K562 (cell line): ENCODE results near the gene KLHDC7A. TPM values are rescaled to one million over a fixed set of nuclear protein-coding genes. Genes with fewer than 3 reads are reported as not detected.

Experiments used
- BCOR ChIP-seq: fragments of 450-650 bp; IDR thresholded peaks from 2 replicates; pipeline ENCODE4 v1.6.1; 2016
- CREB1 ChIP-seq, 2 experiments: sonication (generic) in 1 of 2; formaldehyde crosslinking in 1 of 2; IDR thresholded peaks; 2 replicates each; pipeline versions ENCODE4 v1.6.1 to v1.8.0; 2012 to 2022; ENCODE audit warnings: inconsistent platforms in 1 of 2, mild to moderate bottlenecking in 1 of 2, missing genetic modification reagents in 1 of 2, moderate library complexity in 1 of 2
- CXXC5 ChIP-seq: fragments of 250-450 bp; sonication (Bioruptor Pico); IDR thresholded peaks from 2 replicates; pipeline ENCODE4 v1.8.0; 2022; ENCODE audit warnings: inconsistent platforms, mild to moderate bottlenecking, moderate library complexity
- DPF2 ChIP-seq: fragments of 450-650 bp; IDR thresholded peaks from 2 replicates; pipeline ENCODE4 v1.6.1; 2016
- FOXP4 ChIP-seq: sonication (generic); formaldehyde crosslinking; IDR thresholded peaks from 2 replicates; pipeline ENCODE4 v1.8.0; 2022; ENCODE audit warnings: mild to moderate bottlenecking, missing genetic modification reagents, borderline replicate concordance
- FUS ChIP-seq: fragments of 200-400 bp; formaldehyde crosslinking; optimal IDR thresholded peaks from 2 replicates; pipeline ENCODE3; 2017; ENCODE audit warnings: low read depth, low read length
- HBP1 ChIP-seq: fragments of 450-650 bp; formaldehyde crosslinking; IDR thresholded peaks from 2 replicates; pipeline ENCODE4 v1.4.0; 2022; ENCODE audit warnings: missing genetic modification characterization
- HIVEP1 ChIP-seq: fragments of 250-450 bp; sonication (Bioruptor Pico); IDR thresholded peaks from 2 replicates; pipeline ENCODE4 v1.4.0; 2020; ENCODE audit warnings: mild to moderate bottlenecking
- KAT8 ChIP-seq: fragments of 450-650 bp; IDR thresholded peaks from 2 replicates; pipeline ENCODE4 v1.6.1; 2016; ENCODE audit warnings: low read depth, mild to moderate bottlenecking
- MAFF ChIP-seq: IDR thresholded peaks from 2 replicates; pipeline ENCODE4 v1.6.1; 2012; ENCODE audit warnings: low read length, improper control_type of control experiment
- MXI1 ChIP-seq: IDR thresholded peaks from 2 replicates; pipeline ENCODE4 v1.6.1; 2011; ENCODE audit warnings: low read depth, mild to moderate bottlenecking, improper control_type of control experiment, low read length
- PATZ1 ChIP-seq: fragments of 250-450 bp; sonication (Bioruptor Pico); IDR thresholded peaks from 2 replicates; pipeline ENCODE4 v1.5.0; 2020; ENCODE audit warnings: mild to moderate bottlenecking, borderline replicate concordance
- PRPF4 ChIP-seq: fragments of 200-400 bp; formaldehyde crosslinking; IDR thresholded peaks from one replicate; pipeline ENCODE4 v1.6.1; 2017; ENCODE audit warnings: low read length, low read depth, mild to moderate bottlenecking; ENCODE audit not compliant: insufficient read depth, poor library complexity, severe bottlenecking
- PTRF ChIP-seq: fragments of 450-650 bp; IDR thresholded peaks from 2 replicates; pipeline ENCODE4 v1.6.1; 2016; ENCODE audit warnings: mild to moderate bottlenecking, missing genetic modification characterization, missing compliant biosample characterization
- RBBP5 ChIP-seq: fragments of 200-600 bp; sonication (generic); IDR thresholded peaks from 2 replicates; pipeline ENCODE4 v1.6.1; 2012; ENCODE audit warnings: borderline replicate concordance, mild to moderate bottlenecking, low read length, control low read depth, inconsistent platforms; ENCODE audit not compliant: insufficient read depth, poor library complexity, severe bottlenecking
- RBM17 ChIP-seq: fragments of 200-400 bp; formaldehyde crosslinking; IDR thresholded peaks from 2 replicates; pipeline ENCODE4 v1.6.1; 2017; ENCODE audit warnings: low read depth, mild to moderate bottlenecking, low read length, borderline replicate concordance
- RBM39 ChIP-seq: fragments of 200-400 bp; formaldehyde crosslinking; optimal IDR thresholded peaks from 2 replicates; pipeline ENCODE3; 2018; ENCODE audit warnings: low read depth, low read length
- SETDB1 ChIP-seq: IDR thresholded peaks from one replicate; pipeline ENCODE4 v1.6.1; 2012; ENCODE audit warnings: low read length, control low read depth, inconsistent platforms
- SP1 ChIP-seq: sonication (generic); formaldehyde crosslinking; IDR thresholded peaks from 2 replicates; pipeline ENCODE4 v1.8.1; 2022; ENCODE audit warnings: mild to moderate bottlenecking, missing genetic modification reagents
- TCF7 ChIP-seq: sonication (generic); IDR thresholded peaks from 2 replicates; pipeline ENCODE4 v1.6.1; 2016; ENCODE audit warnings: antibody characterized with exemption, borderline replicate concordance
- ZNF175 ChIP-seq: fragments of 200-800 bp; sonication (Bioruptor generic); IDR thresholded peaks from 2 replicates; pipeline ENCODE4 v1.6.1; 2016; ENCODE audit warnings: low read depth, mild to moderate bottlenecking, missing genetic modification characterization, missing compliant biosample characterization
- polyA plus RNA-seq, 8 experiments: library from polyadenylated mRNA; depleted of rRNA in 4 of 8; stranded (reverse) in 5 of 8; unstranded in 3 of 8; fragments of >200 nt; fragmentation: Nextera tagmentation in 2 of 8; fragmentation: Illumina TruSeq in 1 of 8; extraction: Ambion mirVana in 2 of 8; extraction: Trizol in 1 of 8; gene quantifications; 2 replicates each; pipeline versions ENCODE4 v1.2.1 to v1.2.3, GENCODE V29; 2011 to 2014; ENCODE audit warnings: inconsistent platforms in 1 of 8, missing spikeins in 1 of 8
- total RNA-seq, 7 experiments: library from RNA; depleted of rRNA in 6 of 7; stranded (reverse); fragments of >200 nt in 6 of 7; fragmentation: Illumina TruSeq in 2 of 7; extraction: Trizol in 2 of 7; gene quantifications; 2 replicates each; pipeline versions ENCODE4 v1.2.1 to v1.2.3, GENCODE V29; 2011 to 2021; ENCODE audit warnings: low replicate concordance in 1 of 7

The KLHDC7A gene
- total and polyA plus RNA-seq, 9 of the 15 experiments (the other 6 are each of a cell fraction or from before 2014, with no cell fraction given) = 0.01 to 0.02 (median 0.01) TPM; not detected in 6

- TF ChIP-seq CXXC5 (CRISPR knock-in tag) (no peak), BCOR (no peak), SETDB1 (no peak), ZNF175 (CRISPR knock-in tag) (peak; percentile 35; the same call in 1 of the 2 replicates), FUS (no peak), MAFF (peak; percentile 40; the same call in 1 of the 2 replicates), PATZ1 (peak; percentile 97), TCF7 (no peak), PTRF (tag) (no peak), SP1 (no peak), RBBP5 (no peak), RBM17 (no peak), KAT8 (no peak), HBP1 (no peak), PRPF4 (no peak), MXI1 (no peak), CREB1 (IDR thresholded peaks at IDR 0.05) (no peak), CREB1 (CRISPR knock-in tag; IDR thresholded peaks at IDR 0.05) (no peak), DPF2 (peak; percentile 47; the same call in 1 of the 2 replicates), HIVEP1 (CRISPR knock-in tag) (peak; percentile 89), FOXP4 (CRISPR knock-in tag) (no peak), RBM39 (no peak)
Observed at GRCh38 chr1:18443587-18444520, 36.9 kb upstream of the KLHDC7A start (continued).
